Ishikawa (cell line): ENCODE results near the gene GNG7.

Experiments
- CEBPB ChIP-seq: IDR thresholded peaks from 2 replicates; pipeline ENCODE4 v1.6.1; 2012
- EGR1 ChIP-seq: IDR thresholded peaks from 2 replicates; pipeline ENCODE4 v1.6.1; 2012
- MAX ChIP-seq: IDR thresholded peaks from 2 replicates; pipeline ENCODE4 v1.6.1; 2012
- NFIC ChIP-seq: IDR thresholded peaks from 2 replicates; pipeline ENCODE4 v1.6.1; 2012
- RAD21 ChIP-seq: IDR thresholded peaks from 2 replicates; pipeline ENCODE4 v1.6.1; 2012; ENCODE audit warnings: low read depth
- REST ChIP-seq: IDR thresholded peaks from 2 replicates; pipeline ENCODE4 v1.6.1; 2012; ENCODE audit warnings: low read depth, mild to moderate bottlenecking
- TAF1 ChIP-seq: IDR thresholded peaks from 2 replicates; pipeline ENCODE4 v1.6.1; 2012; ENCODE audit warnings: low read depth, mild to moderate bottlenecking
- YY1 ChIP-seq: IDR thresholded peaks from 2 replicates; pipeline ENCODE4 v1.6.1; 2012; ENCODE audit warnings: low read depth
- ZBTB7A ChIP-seq: IDR thresholded peaks from 2 replicates; pipeline ENCODE4 v1.6.1; 2012; ENCODE audit warnings: low read depth

- TF ChIP-seq MAX (no peak), TAF1 (no peak), YY1 (no peak), ZBTB7A (no peak), CEBPB (no peak), RAD21 (no peak), REST (no peak), EGR1 (no peak), NFIC (no peak)
These were observed 48.9 kb upstream of the GNG7 start for GRCh38 chr19:2751438-2751830.
